Activated naive CD8-positive, alpha-beta T cell treated with anti-CD3 and anti-CD28 coated beads, Interleukin-2, amount 50 U/mL, for 24 hours (primary cell): ENCODE data around the gene TMEM8B.

ENCODE experiments used
- ATAC-seq: fragments of 150-1000 bp; cut with Tn5 transposase; one replicate; pipeline ENCODE4 v1.10.0; 2021
- DNase-seq: peaks from one replicate; pipeline ENCODE4 v3.0.0; 2021
- H3K27ac Mint-ChIP-seq: one replicate; pipeline ENCODE4 v1.8.0; 2021; ENCODE audit warnings: mild to moderate bottlenecking, mixed read lengths
- H3K27me3 Mint-ChIP-seq: one replicate; pipeline ENCODE4 v1.8.0; 2021; ENCODE audit warnings: mixed read lengths
- H3K36me3 Mint-ChIP-seq: one replicate; pipeline ENCODE4 v1.8.0; 2021; ENCODE audit warnings: low read depth, mixed read lengths
- H3K4me1 Mint-ChIP-seq: one replicate; pipeline ENCODE4 v1.8.0; 2021; ENCODE audit warnings: mixed read lengths
- H3K4me3 Mint-ChIP-seq: one replicate; pipeline ENCODE4 v1.8.0; 2021; ENCODE audit warnings: mild to moderate bottlenecking, moderate library complexity, mixed read lengths
- H3K9me3 Mint-ChIP-seq: one replicate; pipeline ENCODE4 v1.8.0; 2021; ENCODE audit warnings: mixed read lengths

TMEM8B gene

DNA sequence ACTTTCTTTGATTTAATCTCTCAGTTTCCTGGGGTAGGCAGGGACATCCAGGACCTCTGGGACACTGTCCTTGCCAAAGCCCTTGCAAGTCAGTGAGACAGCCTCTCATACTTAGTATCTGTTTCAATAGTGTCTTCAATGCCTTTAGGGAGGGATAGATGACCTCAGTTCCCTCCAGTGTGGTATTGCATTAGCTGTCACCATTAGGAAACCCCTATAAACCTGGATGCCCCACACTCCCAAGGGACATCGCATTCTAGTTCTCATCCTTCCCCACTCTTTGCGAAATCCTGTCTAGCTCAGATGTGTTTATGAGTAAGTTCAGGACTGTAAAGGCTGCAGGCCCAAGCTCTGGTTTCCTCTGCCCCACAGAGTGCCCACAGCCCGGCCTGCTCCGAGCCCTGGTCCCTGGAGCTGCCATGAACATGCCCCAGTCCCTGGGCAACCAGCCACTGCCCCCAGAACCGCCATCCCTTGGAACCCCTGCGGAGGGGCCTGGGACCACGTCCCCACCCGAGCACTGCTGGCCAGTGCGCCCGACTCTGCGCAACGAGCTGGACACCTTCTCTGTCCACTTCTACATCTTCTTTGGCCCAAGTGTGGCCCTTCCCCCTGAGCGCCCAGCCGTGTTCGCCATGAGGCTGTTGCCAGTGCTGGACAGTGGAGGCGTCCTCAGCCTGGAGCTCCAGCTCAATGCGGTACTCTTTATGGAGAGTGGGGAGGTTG is 13.2 kb downstream of the TMEM8B start:
- Mint-ChIP-seq H3K36me3 (no peaks in the 10 kb centered on the region), H3K27me3 (no peaks in the 10 kb centered on the region), H3K9me3 (no peaks in the 10 kb centered on the region), H3K4me3 (no peak overlapping the region), H3K27ac (no peak overlapping the region), H3K4me1 (peaks cover 24% of the 10 kb centered on the region)
- ATAC-seq (no peak), DNase-seq (no peak)

DNA sequence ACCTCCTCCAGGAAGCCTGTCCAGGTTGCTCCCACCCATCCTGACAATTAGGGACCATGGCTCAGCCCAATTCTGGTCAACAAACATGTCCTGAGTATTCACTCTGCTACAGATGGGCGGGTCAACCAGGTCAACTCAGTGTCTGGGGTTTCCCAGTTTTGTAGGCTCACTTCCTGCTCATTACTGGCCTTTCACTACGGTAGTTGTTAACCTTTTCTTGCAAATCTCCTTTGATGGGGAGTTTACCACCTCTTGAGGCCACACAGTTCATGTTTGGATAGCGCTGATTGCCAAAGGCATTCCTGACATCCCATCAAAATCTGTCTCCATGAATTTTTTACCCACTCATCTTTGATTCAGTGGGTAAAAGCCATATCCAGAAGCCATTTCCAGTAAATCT is 13.8 kb downstream of the TMEM8B start:
- DNase-seq: no peak
- Mint-ChIP-seq H3K27me3 (no peaks in the 10 kb centered on the region), H3K9me3 (no peaks in the 10 kb centered on the region), H3K36me3 (no peaks in the 10 kb centered on the region), H3K4me3 (no peak overlapping the region), H3K27ac (no peak overlapping the region), H3K4me1 (peaks cover 30% of the 10 kb centered on the region)
- ATAC-seq: no peak

DNA sequence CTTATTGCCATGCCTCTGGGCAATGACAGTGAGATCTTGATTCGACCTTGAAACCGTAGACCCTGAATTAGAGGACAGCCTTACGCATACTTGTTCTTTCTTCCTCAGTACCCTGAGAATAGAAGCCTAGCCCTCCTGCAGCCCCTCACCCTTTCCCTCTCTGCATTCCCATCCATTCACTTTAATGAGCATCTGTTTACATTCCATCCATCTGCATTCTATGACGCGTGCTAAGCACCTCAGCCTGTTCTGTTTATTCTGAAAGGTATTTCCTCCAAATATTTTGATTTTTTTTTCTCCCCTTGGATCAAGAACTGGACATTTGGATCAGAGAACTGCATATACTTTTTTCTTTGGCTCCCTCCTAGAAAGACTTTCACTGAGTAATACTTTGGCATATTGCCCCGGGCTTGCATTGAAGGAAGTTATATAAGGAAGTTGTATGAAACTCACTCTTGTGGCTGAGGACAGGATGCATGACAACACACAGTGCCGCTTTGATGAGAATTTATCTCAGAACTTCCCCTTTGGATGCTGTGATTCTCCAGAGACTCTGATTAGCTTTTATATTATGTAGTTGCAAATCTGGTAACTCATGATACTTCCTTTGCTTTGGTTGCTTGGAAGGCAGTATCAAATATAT is 15.7 kb downstream of the TMEM8B start:
- DNase-seq (no peak), ATAC-seq (no peak)
- no peaks in the 10 kb centered on the region for H3K36me3 Mint-ChIP-seq
- H3K27me3 Mint-ChIP-seq: no peaks in the 10 kb centered on the region
- peaks cover 40% of the 10 kb centered on the region for H3K4me1 Mint-ChIP-seq
- H3K4me3 Mint-ChIP-seq: no peak overlapping the region
- no peaks in the 10 kb centered on the region for H3K9me3 Mint-ChIP-seq
- no peak overlapping the region for H3K27ac Mint-ChIP-seq

DNA sequence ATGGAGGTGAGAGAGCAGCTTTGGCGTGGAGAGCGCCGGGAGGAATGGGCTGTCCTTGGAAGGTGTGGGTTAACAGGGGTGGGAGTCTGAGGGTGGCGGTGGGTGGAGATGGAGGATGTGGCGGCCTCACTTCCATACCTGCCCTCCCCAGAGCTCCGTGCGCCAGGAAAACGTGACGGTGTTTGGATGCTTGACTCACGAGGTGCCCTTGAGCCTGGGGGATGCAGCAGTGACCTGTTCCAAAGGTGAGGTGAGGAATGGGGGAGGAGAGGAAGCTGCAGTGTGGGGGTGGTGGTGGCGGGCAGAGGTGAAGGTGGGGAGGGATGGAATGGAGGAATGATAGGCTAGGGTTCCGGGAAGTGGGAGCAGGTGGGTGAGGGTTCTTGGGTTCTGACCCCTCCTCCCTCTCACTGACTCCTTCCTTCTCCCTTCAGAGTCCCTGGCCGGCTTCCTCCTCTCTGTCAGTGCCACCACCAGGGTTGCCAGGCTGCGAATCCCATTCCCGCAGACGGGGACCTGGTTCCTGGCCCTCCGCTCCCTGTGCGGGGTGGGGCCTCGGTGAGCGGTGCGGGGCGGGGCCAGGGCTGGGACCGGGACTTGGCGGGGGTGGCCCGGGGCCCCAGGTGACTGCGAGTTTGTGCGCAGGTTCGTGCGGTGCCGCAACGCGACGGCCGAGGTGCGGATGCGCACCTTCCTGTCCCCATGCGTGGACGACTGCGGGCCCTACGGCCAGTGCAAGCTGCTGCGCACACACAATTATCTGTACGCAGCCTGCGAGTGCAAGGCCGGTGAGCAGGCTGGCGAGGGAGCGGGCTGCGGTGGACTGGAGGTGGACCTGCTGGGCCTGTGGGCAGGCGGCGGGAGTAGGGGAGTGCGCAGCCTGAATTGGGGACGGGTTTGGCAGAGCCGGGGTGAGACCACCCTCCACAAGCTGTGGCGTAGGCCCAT is 17.1 kb downstream of the TMEM8B start:
- H3K4me1 Mint-ChIP-seq: peaks cover 38% of the 10 kb centered on the region
- peak overlapping the region; percentile 40 for H3K27ac Mint-ChIP-seq
- no peak overlapping the region for H3K4me3 Mint-ChIP-seq
- ATAC-seq (no peak), DNase-seq (no peak)
- H3K36me3 Mint-ChIP-seq: no peaks in the 10 kb centered on the region
- no peaks in the 10 kb centered on the region for H3K27me3 Mint-ChIP-seq
- H3K9me3 Mint-ChIP-seq: no peaks in the 10 kb centered on the region

DNA sequence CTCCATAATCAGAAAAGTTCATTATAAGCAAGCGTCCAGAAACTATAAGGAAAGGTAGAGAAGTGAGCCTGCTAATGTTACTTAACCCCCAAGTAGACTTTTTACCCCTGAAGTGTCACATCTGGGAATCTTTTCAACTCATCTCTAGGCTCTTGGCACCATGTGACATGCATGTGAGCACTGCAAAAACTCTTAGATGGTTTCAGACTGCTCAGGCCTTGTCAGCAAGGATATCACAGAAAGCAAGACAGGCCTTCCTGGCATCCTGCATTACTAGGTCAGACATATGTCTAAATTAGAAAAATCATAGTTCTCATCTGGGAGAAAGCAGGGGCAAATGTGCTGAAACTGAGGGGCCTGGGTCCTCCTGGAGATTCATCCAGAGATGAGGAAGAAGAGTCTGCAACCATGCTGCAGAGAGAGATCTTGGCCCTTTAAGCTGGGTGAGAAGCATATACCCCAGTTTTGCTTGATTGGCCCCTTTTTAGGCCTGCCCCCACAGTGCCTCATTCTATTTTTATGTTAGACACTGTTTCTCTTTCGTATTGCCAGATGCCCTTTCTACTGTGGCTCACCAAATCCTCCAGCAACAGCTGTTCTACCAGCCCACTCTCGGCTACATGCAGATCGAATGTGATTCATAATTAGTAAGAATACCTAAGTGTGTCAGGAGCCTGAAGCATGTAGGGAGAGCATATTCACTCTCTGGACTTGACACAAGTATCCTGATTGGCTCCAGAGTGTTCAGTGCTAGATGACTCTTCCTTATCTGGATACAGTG is 19.0 kb downstream of the TMEM8B start:
- H3K9me3 Mint-ChIP-seq: no peaks in the 10 kb centered on the region
- peak; percentile 98 for ATAC-seq
- H3K36me3 Mint-ChIP-seq: no peaks in the 10 kb centered on the region
- peak; percentile 56 for DNase-seq
- H3K4me3 Mint-ChIP-seq: peak overlapping the region; percentile 7
- no peaks in the 10 kb centered on the region for H3K27me3 Mint-ChIP-seq
- H3K27ac Mint-ChIP-seq: peak overlapping the region; percentile 21
- peaks cover 38% of the 10 kb centered on the region for H3K4me1 Mint-ChIP-seq

DNA sequence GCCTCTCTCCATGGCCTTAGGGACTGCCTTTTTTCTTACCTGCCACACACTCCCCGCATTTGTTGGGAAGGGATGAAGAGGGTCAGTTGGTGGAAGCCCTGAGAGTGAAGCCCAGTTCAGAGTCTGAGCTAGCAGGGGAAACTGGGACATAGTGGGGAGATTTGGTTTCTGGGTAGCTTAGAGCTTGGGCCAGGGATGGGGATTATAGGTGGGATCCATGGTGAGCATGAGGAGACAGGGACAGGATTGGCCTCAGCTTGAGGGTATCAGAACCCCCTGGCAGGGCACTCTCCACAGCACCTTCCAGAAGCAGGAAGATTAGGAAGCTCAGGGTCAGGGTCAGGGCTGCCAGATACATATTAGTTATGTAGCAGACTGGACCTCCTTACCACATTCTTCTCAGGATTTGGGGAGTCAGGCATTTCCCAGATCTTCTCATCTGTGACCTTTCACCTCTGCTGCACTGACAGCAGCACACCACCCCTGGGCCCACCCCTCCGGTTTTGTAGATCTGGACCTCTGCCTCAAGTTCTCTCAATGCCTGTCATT is 23.3 kb downstream of the TMEM8B start:
- Mint-ChIP-seq H3K4me1 (peaks cover 14% of the 10 kb centered on the region), H3K4me3 (no peak overlapping the region), H3K27me3 (no peaks in the 10 kb centered on the region), H3K27ac (peak overlapping the region; percentile 28), H3K9me3 (no peaks in the 10 kb centered on the region), H3K36me3 (no peaks in the 10 kb centered on the region)
- ATAC-seq: no peak
- DNase-seq: no peak

DNA sequence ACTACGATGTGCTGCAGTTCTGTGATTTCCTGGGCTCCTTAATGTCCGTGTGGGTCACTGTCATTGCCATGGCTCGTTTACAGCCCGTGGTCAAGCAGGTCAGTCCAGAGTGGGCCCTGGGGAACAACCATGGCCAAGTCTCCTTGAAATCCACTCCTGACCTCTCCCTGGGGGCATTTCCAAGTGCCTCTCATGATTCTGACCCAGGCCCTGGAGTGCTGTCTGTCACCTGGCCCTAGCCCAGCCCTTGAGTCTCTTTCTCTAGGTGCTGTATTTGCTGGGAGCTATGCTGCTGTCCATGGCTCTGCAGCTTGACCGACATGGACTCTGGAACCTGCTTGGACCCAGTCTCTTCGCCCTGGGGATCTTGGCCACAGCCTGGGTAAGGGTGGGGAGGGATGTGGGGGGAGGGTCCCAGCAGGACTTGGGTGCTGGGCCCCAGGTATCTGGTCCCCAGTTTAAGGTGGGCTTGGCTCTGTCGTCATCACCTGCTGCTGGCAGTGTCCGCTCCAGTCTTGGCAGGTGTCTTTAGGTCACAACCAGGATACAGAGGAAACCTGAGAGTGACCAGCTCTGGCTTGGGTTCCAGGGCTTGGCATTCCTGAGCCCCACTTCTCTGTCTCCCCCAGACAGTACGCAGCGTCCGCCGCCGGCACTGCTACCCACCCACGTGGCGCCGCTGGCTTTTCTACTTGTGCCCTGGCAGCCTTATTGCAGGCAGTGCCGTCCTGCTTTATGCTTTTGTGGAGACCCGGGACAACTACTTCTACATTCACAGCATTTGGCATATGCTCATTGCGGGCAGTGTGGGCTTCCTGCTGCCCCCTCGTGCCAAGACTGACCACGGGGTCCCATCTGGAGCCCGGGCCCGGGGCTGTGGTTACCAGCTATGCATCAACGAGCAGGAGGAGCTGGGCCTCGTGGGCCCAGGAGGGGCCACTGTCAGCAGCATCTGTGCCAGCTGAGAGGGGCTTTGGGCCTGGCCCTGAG is 24.1 kb downstream of the TMEM8B start:
- peak overlapping the region; percentile 28 for H3K27ac Mint-ChIP-seq
- ATAC-seq: no peak

DNA sequence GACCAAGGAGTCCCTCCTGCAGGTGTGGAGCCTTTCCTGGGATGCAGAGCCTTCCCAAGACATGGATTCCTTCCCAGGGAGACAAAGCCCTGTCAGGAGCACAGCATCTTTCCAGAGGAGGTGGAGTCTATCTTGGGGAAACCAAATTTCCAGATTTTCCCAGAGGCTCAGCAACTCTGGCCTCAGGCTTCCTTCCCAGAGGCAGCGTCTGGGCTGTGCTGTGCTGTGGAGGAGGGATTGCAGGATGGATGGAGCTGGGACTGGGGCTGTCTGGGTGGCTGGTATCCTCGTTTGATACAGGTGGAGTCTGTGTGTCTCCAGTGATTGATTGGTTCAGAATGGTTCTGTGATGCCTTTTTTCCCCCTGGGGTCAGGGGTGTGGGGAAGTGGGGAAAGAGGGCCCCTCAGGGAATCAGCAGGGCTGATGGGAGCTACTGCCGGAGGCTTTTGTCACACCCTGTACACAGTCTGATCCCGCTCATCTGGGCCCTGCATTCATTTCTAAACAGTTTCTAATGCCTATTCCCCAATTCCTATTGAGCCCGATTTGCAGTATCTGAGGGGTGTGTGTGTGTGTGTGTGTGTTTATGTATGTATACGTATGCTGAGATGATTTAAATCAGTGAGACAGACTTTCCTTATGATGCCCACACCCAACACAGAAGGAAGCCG is 25.2 kb downstream of the TMEM8B start:
- Mint-ChIP-seq H3K27me3 (no peaks in the 10 kb centered on the region), H3K4me3 (no peak overlapping the region)

More for the DNA sequence above, 24.1 kb downstream of the TMEM8B start:
- DNase-seq: no peak
- Mint-ChIP-seq H3K36me3 (no peaks in the 10 kb centered on the region), H3K4me1 (peaks cover 6% of the 10 kb centered on the region), H3K27me3 (no peaks in the 10 kb centered on the region), H3K9me3 (no peaks in the 10 kb centered on the region), H3K4me3 (no peak overlapping the region)

DNA sequence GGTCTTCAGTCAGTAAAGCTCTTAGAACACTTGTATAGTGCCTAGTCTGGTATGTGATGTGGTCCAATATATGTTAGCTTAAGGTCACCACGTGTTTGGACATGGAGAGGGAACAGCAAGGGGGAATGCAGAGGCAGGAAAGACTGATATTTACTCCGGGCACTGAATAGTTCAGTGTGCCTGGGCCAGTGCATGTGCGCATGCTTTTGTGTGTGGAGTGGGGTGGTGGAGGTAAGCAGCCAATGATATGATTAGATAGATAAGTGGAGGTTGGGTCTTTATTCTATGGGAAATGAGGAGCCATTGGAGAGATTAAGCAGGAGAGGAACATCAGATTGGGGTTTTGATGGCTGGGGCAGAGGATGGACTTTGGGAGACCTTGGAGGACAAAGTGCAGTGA is 27.2 kb downstream of the TMEM8B start:
- Mint-ChIP-seq H3K4me1 (no peaks in the 10 kb centered on the region), H3K27me3 (peaks cover under 1% of the 10 kb centered on the region), H3K4me3 (no peak overlapping the region), H3K36me3 (no peaks in the 10 kb centered on the region), H3K27ac (no peak overlapping the region), H3K9me3 (no peaks in the 10 kb centered on the region)
- no peak for DNase-seq
- ATAC-seq: no peak

More for the DNA sequence above, 25.2 kb downstream of the TMEM8B start:
- DNase-seq (no peak), ATAC-seq (no peak)
- Mint-ChIP-seq H3K9me3 (no peaks in the 10 kb centered on the region), H3K4me1 (no peaks in the 10 kb centered on the region), H3K27ac (no peak overlapping the region), H3K36me3 (no peaks in the 10 kb centered on the region)

DNA sequence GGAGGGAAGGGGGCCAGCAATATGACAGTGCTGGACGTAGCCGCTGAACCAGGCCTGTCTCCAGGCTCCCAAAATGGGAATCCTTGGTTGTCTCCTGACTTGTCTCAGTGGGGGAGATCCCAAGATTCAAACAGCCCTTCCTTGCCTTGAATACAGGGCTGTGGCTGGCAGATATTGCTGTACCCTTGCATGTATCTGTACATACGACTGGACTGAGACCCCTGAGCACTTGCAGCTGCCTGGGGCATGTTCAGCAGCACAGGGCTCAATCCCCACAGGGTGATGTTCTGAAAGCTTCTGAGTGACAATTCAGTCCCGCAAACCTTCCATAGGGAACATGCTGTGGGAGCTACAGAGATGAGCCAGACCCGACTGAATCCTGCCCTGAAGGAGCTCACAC is 27.9 kb downstream of the TMEM8B start:
- no peaks in the 10 kb centered on the region for H3K36me3 Mint-ChIP-seq
- peaks cover 2% of the 10 kb centered on the region for H3K27me3 Mint-ChIP-seq
- H3K4me1 Mint-ChIP-seq: no peaks in the 10 kb centered on the region
- no peaks in the 10 kb centered on the region for H3K9me3 Mint-ChIP-seq
- no peak overlapping the region for H3K27ac Mint-ChIP-seq
- ATAC-seq (no peak), DNase-seq (no peak)
- H3K4me3 Mint-ChIP-seq: no peak overlapping the region

DNA sequence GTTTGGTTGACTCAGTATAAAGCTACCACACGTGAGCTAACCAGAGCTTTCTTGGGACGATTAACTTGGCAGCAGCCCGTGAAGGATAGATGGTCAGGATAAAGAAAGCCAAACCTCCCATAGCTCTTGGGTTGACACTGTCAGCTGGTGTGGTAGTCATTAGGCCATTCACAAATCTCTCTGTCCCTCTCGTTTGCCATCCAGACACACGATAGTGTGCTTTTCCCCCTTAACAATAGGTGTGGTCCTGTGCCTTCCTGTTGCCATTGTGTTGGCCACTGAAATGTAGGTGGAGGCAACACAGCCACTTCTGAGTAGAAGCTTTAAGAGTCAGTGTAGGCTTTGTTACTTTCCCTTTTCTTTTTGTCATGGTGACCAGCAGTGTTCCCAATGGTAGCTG is 29.4 kb downstream of the TMEM8B start:
- DNase-seq: no peak
- Mint-ChIP-seq H3K36me3 (no peaks in the 10 kb centered on the region), H3K4me1 (no peaks in the 10 kb centered on the region), H3K27me3 (peaks cover 7% of the 10 kb centered on the region), H3K4me3 (no peak overlapping the region), H3K9me3 (no peaks in the 10 kb centered on the region), H3K27ac (no peak overlapping the region)
- ATAC-seq: no peak

DNA sequence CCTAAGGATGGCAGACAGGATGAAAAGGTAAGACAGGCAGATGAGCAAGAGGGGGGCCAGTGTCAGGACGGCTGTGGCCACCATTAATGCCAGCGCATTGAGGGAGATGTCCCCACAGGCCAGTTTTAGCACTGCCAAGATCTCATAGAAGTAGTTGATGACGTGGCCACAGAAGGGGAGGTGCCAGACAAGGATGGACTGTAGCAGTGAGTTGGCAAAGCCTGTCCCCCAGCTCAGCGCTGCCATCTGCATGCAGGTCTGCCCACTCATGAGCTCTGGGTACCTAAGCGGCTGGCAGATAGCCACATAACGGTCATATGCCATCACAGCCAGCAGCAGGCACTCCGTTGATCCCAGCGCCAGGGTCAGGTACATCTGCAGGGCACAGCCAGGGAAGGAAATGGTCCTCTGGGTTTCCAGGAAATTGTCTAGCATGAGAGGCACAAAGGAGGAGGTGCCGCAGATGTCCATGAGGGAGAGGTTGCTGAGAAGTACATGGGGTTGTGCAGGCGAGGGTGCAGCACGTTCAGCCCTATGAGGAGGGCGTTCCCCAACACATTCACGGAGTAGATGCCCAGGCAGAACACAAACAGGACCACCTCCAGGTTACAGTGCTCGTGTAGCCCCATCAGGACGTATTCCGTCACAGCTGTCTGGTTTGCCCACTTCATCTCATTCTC is 30.4 kb downstream of the TMEM8B start:
- peak; percentile 10 for DNase-seq
- Mint-ChIP-seq H3K9me3 (no peaks in the 10 kb centered on the region), H3K27me3 (peaks cover 7% of the 10 kb centered on the region), H3K4me3 (no peak overlapping the region), H3K27ac (no peak overlapping the region), H3K4me1 (no peaks in the 10 kb centered on the region), H3K36me3 (no peaks in the 10 kb centered on the region)
- ATAC-seq: peak; percentile 77
